Measurements from ENCODE around the gene GPR150. TPM values are rescaled to one million over a fixed set of nuclear protein-coding genes. Genes with fewer than 3 reads are reported as not detected.
A peak's percentile ranks its signal among the peaks of the same experiment; 100 is the strongest.

GPR150 gene
- 1.4 TPM in 2 replicates for total RNA-seq (2013; cell fraction: nucleolus; rRNA removed)
- total RNA-seq (2014; rRNA removed) = 0.82 and 1.1 TPM in 2 replicates
- total RNA-seq (2014; rRNA removed; fragmentation: Illumina TruSeq; extraction: Trizol) = 0.13 and 0.18 TPM in 2 replicates
- 0.92 and 1.3 TPM in 2 replicates for total RNA-seq (2021)
- 0.12 TPM for polyA plus RNA-seq (2011; ENCODE audit: low read depth)
- 0.08 and 0.16 TPM in 2 replicates for polyA plus RNA-seq (2011; rRNA removed)
- 0.12 TPM in 2 replicates for polyA plus RNA-seq (2011; cell fraction: cytosol; rRNA removed)
- polyA plus RNA-seq (2011; cell fraction: nucleus; rRNA removed) = 0.67 TPM in 2 replicates
- 0.46 and 0.49 TPM in 2 replicates for polyA plus RNA-seq (2012)
- 0.37 and 0.43 TPM in 2 replicates for polyA plus RNA-seq (2014; fragmentation: Illumina TruSeq; extraction: Trizol)
- under 1 TPM in 1 of 2 experiments, not detected in 1; 0.13 TPM for polyA plus RNA-seq (2014; fragmentation: Nextera tagmentation; extraction: Ambion mirVana)
- polyA plus RNA-seq (2014; rRNA removed) = 0.77 and 1.1 TPM in 2 replicates
- polyA plus RNA-seq (2016; fragmentation: Nextera tagmentation; extraction: Ambion mirVana) = under 1 TPM; 0.16 to 0.76 TPM
- polyA minus RNA-seq (2011; rRNA and poly(A)+ RNA removed) = 0.15 TPM in 1 of 2 replicates, not detected in the other
- not detected in 2 replicates for polyA minus RNA-seq (2011; cell fraction: cytosol; rRNA and poly(A)+ RNA removed)
- polyA minus RNA-seq (2011; cell fraction: nucleus; rRNA and poly(A)+ RNA removed) = 0.97 and 1.4 TPM in 2 replicates
- percentile 45 among the genes with signal in this experiment for Bru-seq, nascent RNA
- BruChase-seq, experiment 1, labeled RNA remaining after a 6-hour chase = percentile 30 among the genes with signal in this experiment
- percentile 35 among the genes with signal in this experiment for BruChase-seq, experiment 2, labeled RNA remaining after a 2-hour chase
- long read RNA-seq, experiment 1 = 0 reads
- long read RNA-seq, experiment 2 = 0 reads

- no peaks in the 10 kb centered on the region for H4K20me1 ChIP-seq (ENCODE audit: control insufficient read depth, insufficient read depth)
- ChIA-PET CTCF (no interaction called here), POLR2A (interaction anchor here (0.6 to 1.0 kb wide), 4 partner anchors 26 to 1078 kb away, joined by 4 to 6 read pairs (median 5); partner anchors contain the start of gene RFESD), SMC1A (ENCODE audit: uncharacterized antibody, unreplicated experiment) (interaction anchor here (0.9 kb wide), 1 partner anchor 22 kb away, joined by 3 read pairs; no protein-coding TSS in a partner anchor), RAD21 (ENCODE audit: unreplicated experiment) (no interaction called here)
- H3K36me3 ChIP-seq (ENCODE audit: control insufficient read depth in 2 of 2, insufficient read depth in 2 of 2, low read length in 1 of 2) = no peaks in the 10 kb centered on the region
- H3K79me2 ChIP-seq (ENCODE audit: control insufficient read depth, insufficient read depth, low read length) = peaks cover 3% of the 10 kb centered on the region; the same call in 1 of the 2 replicates
- DNase-seq (ENCODE audit: low read depth, low spot score) = no peak
- H3K9me3 ChIP-seq (replicated peaks; ENCODE audit: control insufficient read depth, insufficient read depth, low read length) = no peaks in the 10 kb centered on the region
- 5% methylated on average over 75 of the region's 85 CpGs for WGBS (ENCODE audit: insufficient coverage, insufficient replicate concordance, low lambda C conversion rate, missing lambda C conversion rate)
- peak within 1 kb of the TSS; percentile 65 for H3K9ac ChIP-seq (ENCODE audit: control insufficient read depth, insufficient read depth, low read length)
- intact Hi-C loops (cut with micrococcal nuclease; ENCODE audit: unreplicated experiment) = no loop called here
- in situ Hi-C loops (cut with MboI) = no loop called here
- peak; percentile 79 for ATAC-seq
- BruUV-seq (replicated peaks) = TSS peak; percentile 32
- H3K4me1 ChIP-seq (ENCODE audit: control insufficient read depth, insufficient read depth, low read length) = peaks cover 19% of the 10 kb centered on the region
- peak within 1 kb of the TSS; percentile 79 for H3K4me3 ChIP-seq
- peak within 1 kb of the TSS; percentile 89 for H2AFZ ChIP-seq (ENCODE audit: control insufficient read depth, low read depth, low read length)
- H3K4me2 ChIP-seq (ENCODE audit: control insufficient read depth, insufficient read depth) = peak within 1 kb of the TSS; percentile 95
- H3K27ac ChIP-seq (ENCODE audit: control insufficient read depth, insufficient read depth) = peak within 1 kb of the TSS; percentile 21; the same call in 1 of the 2 replicates
- peaks cover 0 to 2% of the 10 kb centered on the region in 2 experiments; a peak in 1 of 4 replicates for H3K27me3 ChIP-seq (replicated peaks in 1 of 2; ENCODE audit: control insufficient read depth in 2 of 2, insufficient read depth in 2 of 2, low read length in 1 of 2)
- FAIRE-seq = no peak
- TF ChIP-seq TCF12 (IDR thresholded peaks at IDR 0.05; ENCODE audit: low read depth, low read length) (peak; percentile 98), IKZF1 (conservative IDR thresholded peaks at IDR 0.05) (peak; percentile 92), POU2F2 (IDR thresholded peaks at IDR 0.05; ENCODE audit: borderline replicate concordance, low read depth, low read length) (peak; percentile 13; the same call in 1 of the 3 replicates), CREM (IDR thresholded peaks at IDR 0.05; ENCODE audit: low read depth) (peak; percentile 35), DPF2 (IDR thresholded peaks at IDR 0.05) (peak; percentile 66; the same call in 1 of the 2 replicates), KDM1A (IDR thresholded peaks at IDR 0.05; ENCODE audit: borderline replicate concordance) (no peak), EGR1 (IDR thresholded peaks at IDR 0.05; ENCODE audit: borderline replicate concordance in 1 of 2, low read depth in 2 of 2, low read length in 2 of 2) (peak in 1 of 2 experiments; percentile 49; a peak in 1 of 3 replicates), SRF (IDR thresholded peaks at IDR 0.05; ENCODE audit: low read depth in 2 of 2, low read length in 2 of 2) (0 out of 4 replicates have a peak, but pooled peaks of 1 of the 2 experiments have one; percentile 6), CTCF (IDR thresholded peaks at IDR 0.05 in 2 of 3, conservative IDR thresholded peaks at IDR 0.05 in 1 of 3; ENCODE audit: control insufficient read depth in 2 of 3, extremely low read depth in 1 of 3, insufficient read depth in 1 of 3, low read depth in 3 of 3, low read length in 3 of 3) (0 out of 6 replicates have a peak, but pooled peaks of 2 of the 3 experiments have one; percentile 7 to 14), EP300 (IDR thresholded peaks at IDR 0.05; ENCODE audit: borderline replicate concordance in 1 of 2, control insufficient read depth in 1 of 2, low read depth in 2 of 2, low read length in 2 of 2) (no peak), USF1 (IDR thresholded peaks at IDR 0.05; ENCODE audit: borderline replicate concordance, extremely low read length, insufficient read depth, low read depth, low read length) (peak; percentile 2), NR2C1 (IDR thresholded peaks at IDR 0.05) (0 out of 2 replicates have a peak, but pooled peaks have one; percentile 26)
- TF ChIP-seq, protein P1, sequence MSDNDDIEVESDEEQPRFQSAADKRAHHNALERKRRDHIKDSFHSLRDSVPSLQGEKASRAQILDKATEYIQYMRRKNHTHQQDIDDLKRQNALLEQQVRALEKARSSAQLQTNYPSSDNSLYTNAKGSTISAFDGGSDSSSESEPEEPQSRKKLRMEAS (IDR thresholded peaks at IDR 0.05; ENCODE audit: low read depth, low read length) = peak; percentile 89
These were observed at the start of gene GPR150 for GRCh38 chr5:95620030-95620869. Gene GPR150, plus strand, starts transcription at chr5:95620087. Its CDS starts 189 bp downstream, at chr5:95620276.

All from GM12878 (cell line).